GM21528 (cell line): ENCODE measurements around the gene PAK3.

Source experiments
- ATAC-seq: cut with Tn5 transposase; IDR thresholded peaks from one replicate; pipeline ENCODE4 v1.9.1; 2021; ENCODE audit warnings: mild to moderate bottlenecking, moderate library complexity; ENCODE audit not compliant: unreplicated experiment, low FRiP score

The PAK3 gene

GRCh38 chrX:111129921-111130320 is 33.9 kb downstream of the PAK3 start:
- no peak for ATAC-seq

GRCh38 chrX:111131572-111131971 is 35.6 kb downstream of the PAK3 start:
- no peak for ATAC-seq

- no peak for ATAC-seq
Measured at GRCh38 chrX:111133389-111133788, 37.4 kb downstream of the PAK3 start.

DNA sequence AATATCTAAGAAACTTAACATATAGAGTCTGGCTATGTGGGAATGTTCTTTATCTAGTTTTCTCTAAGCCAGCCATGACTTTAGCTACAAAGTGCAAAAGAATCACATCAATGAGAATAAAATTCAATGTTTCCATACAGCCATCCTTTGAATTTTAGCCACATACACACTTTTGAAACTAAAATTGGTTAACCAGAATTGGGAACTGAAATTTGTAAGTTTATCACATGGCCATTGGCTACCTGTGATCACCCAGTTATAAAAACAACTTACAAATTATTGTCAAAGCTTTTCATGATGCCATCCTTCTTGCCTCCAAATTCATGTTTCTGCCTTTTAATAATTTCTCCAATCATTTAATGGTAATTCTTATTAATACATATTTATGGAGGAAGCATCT is 49.9 kb downstream of the PAK3 start:
- no peak for ATAC-seq

GRCh38 chrX:111151764-111152163 is 55.8 kb downstream of the PAK3 start:
- ATAC-seq: no peak

DNA sequence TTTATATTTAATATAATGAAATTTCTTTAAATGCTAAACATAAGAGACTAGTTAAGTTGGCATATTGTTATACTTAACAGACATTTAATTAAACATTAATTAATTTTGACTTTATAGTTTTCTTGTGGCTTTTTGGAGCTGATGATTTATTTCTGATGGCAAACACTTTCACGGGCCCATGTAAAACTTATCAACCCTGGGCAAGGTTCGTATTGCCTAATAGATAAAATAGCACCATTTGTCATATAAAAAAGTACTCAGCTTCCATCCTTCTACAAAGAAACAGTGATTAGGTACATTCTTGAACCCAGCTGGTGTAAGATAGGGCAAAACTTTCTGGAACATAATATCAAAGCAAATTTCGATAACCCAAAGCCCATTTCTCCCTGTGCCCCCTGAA is 63.2 kb downstream of the PAK3 start:
- ATAC-seq: no peak

GRCh38 chrX:111164728-111165127 is 68.7 kb downstream of the PAK3 start:
- no peak for ATAC-seq

DNA sequence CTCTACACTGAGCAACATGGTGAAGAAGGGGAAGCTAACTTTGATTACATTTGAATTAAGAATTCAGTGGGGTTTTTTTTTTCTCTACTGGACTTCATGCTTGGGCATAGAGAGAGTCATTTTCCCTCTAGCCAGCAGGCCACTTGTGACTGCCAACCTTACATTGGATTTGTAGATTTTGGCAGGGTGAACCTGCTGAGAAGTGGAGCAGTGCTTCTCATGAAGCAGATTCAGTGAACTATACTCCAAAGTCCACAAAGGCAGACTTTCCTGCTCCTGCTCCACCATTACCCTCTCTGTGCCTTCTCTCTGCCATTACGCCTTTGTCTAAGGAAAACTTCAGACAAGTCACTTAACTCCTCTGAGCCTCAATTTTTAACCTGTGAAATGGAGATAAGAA is 69.9 kb downstream of the PAK3 start:
- no peak for ATAC-seq

DNA sequence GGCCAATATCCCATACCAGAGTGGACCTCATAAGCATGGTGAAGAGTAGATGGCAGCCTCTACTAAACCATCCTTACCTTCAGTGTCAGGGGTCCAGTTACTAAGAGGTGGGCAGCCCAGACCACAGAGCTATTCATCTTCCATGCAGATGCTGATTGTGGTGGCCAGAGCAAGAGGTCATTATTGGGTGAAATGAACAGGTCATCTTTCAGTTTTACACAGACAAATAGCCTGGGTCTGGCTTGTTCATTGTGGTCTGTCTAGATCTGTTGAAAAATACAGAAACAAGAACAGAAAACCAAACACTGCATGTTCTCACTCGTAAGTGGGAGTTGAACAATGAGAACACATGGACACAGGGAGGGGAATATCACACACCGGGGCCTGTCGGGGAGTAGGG is 71.3 kb downstream of the PAK3 start:
- ATAC-seq: no peak

DNA sequence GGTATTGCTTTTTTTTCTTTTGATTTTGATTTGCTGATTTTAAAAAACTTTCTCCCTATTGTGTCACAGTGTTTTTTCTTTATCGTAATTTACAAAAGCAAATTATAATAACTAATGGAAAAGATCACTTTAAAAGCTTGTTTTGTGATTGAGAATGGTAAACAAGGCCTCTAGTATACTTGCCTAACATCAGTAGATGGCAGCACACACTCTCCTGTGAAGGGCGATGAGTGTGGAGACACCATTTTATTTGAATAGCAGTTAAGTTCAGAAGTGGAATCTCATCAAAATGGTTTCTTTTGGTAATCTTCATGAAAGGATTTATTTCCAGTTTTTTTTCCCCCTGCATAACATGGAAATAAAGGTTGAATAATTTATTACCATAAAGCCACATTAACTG is 72.3 kb downstream of the PAK3 start:
- no peak for ATAC-seq

GRCh38 chrX:111169141-111169540 is 73.2 kb downstream of the PAK3 start:
- ATAC-seq: no peak

DNA sequence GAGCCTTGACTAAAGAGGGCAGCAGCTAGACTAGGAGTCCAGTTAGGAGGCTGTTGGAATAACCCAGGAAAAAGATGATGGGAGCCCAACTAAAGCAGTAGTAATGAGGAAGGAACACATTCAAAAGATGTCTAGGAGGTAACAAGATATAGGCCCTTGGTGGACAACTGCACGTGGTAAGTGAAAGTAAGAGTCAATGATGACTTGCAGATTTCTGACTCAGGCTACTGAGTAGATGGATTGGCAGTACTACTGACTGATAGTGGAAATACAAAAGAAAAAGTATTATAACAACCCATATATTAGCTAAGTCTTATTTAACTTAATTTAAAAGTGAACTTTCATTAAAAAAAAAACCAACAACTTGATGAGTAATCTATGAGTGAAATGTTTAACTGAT is 74.0 kb downstream of the PAK3 start:
- ATAC-seq: no peak

DNA sequence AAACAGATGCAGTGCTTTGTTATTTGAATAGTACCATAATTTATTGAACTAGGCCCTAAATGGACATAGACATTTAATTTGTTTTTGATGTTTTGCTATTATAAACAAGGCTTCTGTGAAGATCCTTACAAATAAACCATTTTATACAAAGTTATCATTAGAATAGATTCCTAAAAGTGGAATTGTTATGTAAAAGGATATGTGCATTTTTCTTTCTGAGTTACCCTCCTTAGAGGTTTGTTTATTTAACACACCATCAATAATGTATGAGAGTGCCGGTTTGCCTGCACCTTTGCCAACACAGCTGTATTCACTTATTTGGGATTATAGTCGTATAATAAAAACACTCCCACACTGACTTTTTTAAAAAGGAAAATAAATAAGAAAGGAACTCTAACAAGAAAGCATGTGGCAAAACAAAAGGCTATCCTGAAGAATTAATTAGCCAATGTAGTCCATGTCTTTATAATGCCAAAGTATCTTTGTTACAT is 84.8 kb downstream of the PAK3 start:
- no peak for ATAC-seq

- ATAC-seq: no peak
Measured at GRCh38 chrX:111181951-111182350, 86.0 kb downstream of the PAK3 start.

- ATAC-seq: no peak
Measured at GRCh38 chrX:111182997-111183396, 87.0 kb downstream of the PAK3 start.

GRCh38 chrX:111191598-111191997 is 95.6 kb downstream of the PAK3 start:
- no peak for ATAC-seq

- no peak for ATAC-seq
Measured at GRCh38 chrX:111199505-111199904, 103.5 kb downstream of the PAK3 start.

DNA sequence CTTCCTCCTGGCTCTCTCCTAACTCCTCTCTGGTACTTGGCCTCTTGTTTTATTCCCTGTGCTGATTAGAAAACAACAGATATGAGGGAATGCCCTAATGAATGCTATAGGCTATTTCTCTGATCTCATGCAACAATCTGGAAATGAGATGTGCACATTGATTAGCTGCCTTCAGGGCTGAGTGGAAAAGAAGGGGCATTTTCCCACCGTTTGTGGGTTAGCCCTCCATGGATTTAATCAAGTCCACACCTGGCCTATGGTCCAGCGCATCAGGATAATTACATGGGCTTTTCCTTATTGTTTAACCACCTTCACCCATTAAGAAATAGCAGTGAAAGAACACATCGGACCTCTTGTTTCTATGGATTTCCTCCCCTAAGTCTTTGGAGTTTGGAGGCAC is 104.3 kb downstream of the PAK3 start:
- ATAC-seq: no peak

GRCh38 chrX:111207851-111208250 is 111.9 kb downstream of the PAK3 start:
- no peak for ATAC-seq

- ATAC-seq: no peak
Measured at GRCh38 chrX:111216293-111216801, 120.4 kb downstream of the PAK3 start.

DNA sequence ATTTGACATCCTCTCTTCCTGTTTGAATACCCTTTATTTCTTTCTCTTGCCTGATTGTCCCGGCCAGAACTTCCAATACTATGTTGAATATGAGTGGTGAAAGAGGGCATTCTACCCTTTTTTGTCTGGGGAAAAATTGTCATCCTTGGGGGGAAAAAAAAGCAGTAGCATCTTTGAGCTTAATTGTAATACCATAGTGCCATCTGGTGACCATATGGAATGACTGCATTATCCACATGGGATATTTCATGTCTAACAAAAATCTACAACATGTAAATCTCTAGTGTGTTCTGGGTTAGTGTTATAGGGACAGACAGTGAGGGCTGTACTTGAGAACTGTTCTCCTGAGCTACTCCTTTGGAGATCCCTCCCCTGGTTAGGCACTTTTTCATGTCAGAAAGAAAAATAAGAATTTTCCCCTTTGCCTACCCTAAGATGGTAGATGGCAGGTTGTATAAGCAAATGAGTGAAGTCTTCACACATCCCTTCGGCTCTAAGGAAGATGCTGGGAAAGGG is 148.3 kb downstream of the PAK3 start:
- no peak for ATAC-seq

DNA sequence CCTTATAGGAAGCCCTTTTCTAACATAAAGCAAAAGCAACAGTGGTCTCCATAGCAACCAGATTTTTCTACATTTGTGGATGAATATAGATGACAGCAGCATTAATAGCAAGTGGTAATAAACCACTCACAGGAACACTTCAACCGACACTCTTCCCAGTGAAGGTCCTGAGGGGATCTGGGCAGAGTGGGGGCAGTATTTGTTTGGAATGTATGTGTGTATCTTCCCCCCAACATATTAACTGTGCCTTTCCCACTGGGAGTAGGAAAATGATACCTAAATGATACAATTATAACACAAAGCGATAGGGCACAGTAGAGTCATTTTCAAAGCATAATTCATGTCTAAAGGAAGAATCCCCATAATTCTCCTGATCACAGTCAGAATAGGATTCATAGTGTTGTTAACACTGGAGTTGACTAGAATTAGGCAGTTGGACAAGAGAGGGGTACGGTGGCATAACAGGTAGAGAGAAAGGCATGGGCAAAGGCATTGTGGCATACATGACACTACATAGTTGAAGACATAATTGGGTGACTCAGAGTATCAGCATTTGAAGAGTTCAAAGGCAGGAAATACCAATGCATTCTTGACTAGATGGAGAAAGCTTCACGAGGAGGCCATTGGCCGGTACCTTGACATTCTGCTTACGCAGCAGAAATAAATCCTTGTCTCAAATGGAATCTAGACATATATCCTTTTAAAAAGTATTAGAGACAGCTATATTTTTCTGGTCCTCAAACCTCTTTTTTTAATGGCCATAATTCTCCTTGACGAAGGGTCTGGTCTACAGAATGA is 159.1 kb downstream of the PAK3 start:
- ATAC-seq: no peak
